ENCODE results near the gene WDR86.
A peak's percentile ranks its signal among the peaks of the same experiment; 100 is the strongest.

The WDR86 gene

GRCh38 chr7:151345576-151346469 lies 64.0 kb downstream of the WDR86 start:
- FAIRE-seq, result no peak

- no peak for FAIRE-seq
Measured at GRCh38 chr7:151343516-151343915, 66.3 kb downstream of the WDR86 start.

- FAIRE-seq, result no peak
Measured at GRCh38 chr7:151342811-151343210, 67.0 kb downstream of the WDR86 start.

GRCh38 chr7:151342102-151342646 lies 67.7 kb downstream of the WDR86 start:
- FAIRE-seq, result peak; percentile 93

- FAIRE-seq, result no peak
Measured at GRCh38 chr7:151341357-151342101, 68.3 kb downstream of the WDR86 start, which contains the start of gene NUB1. Gene NUB1, plus strand, starts transcription at chr7:151341812. Its CDS starts 3,538 bp downstream, at chr7:151345350.

- no peak for FAIRE-seq
Measured at GRCh38 chr7:151340794-151341356, 69.0 kb downstream of the WDR86 start.

GRCh38 chr7:151339651-151340382 lies 70.0 kb downstream of the WDR86 start:
- FAIRE-seq, result no peak

GRCh38 chr7:151338809-151339208 lies 71.0 kb downstream of the WDR86 start:
- FAIRE-seq, result no peak

- no peak for FAIRE-seq
Measured at GRCh38 chr7:151337346-151337745, 72.5 kb downstream of the WDR86 start.

GRCh38 chr7:151336027-151336708 lies 73.7 kb downstream of the WDR86 start:
- FAIRE-seq, result no peak

- no peak for FAIRE-seq
Measured at GRCh38 chr7:151334628-151335027, 75.2 kb downstream of the WDR86 start.
